ENCODE results near the gene OR10G8. TPM values are rescaled to one million over a fixed set of nuclear protein-coding genes. Genes with fewer than 3 reads are reported as not detected.

OR10G8 gene
- total and polyA plus RNA-seq, 2 of the 8 experiments (the other 6 are each of a cell fraction or from before 2014, with no cell fraction given) = not detected

DNA sequence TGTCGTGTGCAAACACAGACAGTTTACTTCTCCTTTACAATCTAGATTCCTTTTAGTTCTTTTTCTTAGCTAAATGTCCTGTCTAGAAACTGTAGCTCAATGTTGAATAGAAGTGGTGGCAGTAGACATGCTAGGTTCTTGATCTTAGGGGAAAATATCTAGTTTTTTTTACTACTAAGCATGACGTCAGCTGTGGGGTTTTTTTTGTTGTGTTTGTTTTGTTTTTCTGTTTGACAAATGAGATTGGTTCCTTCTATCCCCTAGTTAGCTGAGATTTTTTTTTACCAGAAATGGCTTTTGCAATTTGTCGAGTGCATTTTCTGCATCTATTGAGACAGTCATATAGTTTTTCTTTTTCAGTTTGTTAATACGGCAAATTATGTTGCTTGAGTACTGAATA is 16.8 kb downstream of the OR10G8 start:
- peaks cover 0 to 3% (median 0%) of the 10 kb centered on the region in 4 experiments; a peak in 1 of 7 replicates for H3K4me1 ChIP-seq (replicated peaks in 1 of 4; ENCODE audit: control insufficient read depth in 3 of 4, insufficient read depth in 4 of 4, low read length in 3 of 4)
- no peak overlapping the region for H3K27ac ChIP-seq (ENCODE audit: low read depth, low read length)
- H3K23me2 ChIP-seq (ENCODE audit: low read depth, low read length) = no peaks in the 10 kb centered on the region
- 89% methylated on average over 4 of the region's 4 CpGs; no CpG with 5 or more reads in 1 of the 2 experiments for WGBS, 2 experiments (ENCODE audit: extremely low coverage in 1 of 2, insufficient coverage in 1 of 2, insufficient read length in 1 of 2, insufficient replicate concordance in 2 of 2, low coverage in 1 of 2, low lambda C conversion rate in 2 of 2, missing lambda C conversion rate in 1 of 2)
- H3K23ac ChIP-seq (ENCODE audit: insufficient read length) = no peak overlapping the region
- no peaks in the 10 kb centered on the region for H3K9me3 ChIP-seq (ENCODE audit: insufficient read depth in 2 of 2, low read depth in 1 of 2, low read length in 1 of 2)
- H4K20me1 ChIP-seq (replicated peaks in 1 of 2; ENCODE audit: control insufficient read depth in 1 of 2, insufficient read depth in 2 of 2, low read length in 2 of 2) = no peaks in the 10 kb centered on the region
- H2AFZ ChIP-seq (ENCODE audit: low read length) = no peak overlapping the region
- H3K9ac ChIP-seq (replicated peaks in 1 of 4; ENCODE audit: extremely low read depth in 1 of 4, low read depth in 3 of 4, low read length in 3 of 4) = no peak overlapping the region
- FAIRE-seq (no peak), DNase-seq (ENCODE audit: low read depth in 1 of 2, low spot score in 2 of 2) (no peak)
- no peak overlapping the region for H3K56ac ChIP-seq (replicated peaks; ENCODE audit: insufficient read length, low read depth, low read length)
- no peak overlapping the region for H3K4me2 ChIP-seq (ENCODE audit: insufficient read depth in 1 of 2, low read depth in 2 of 2, low read length in 2 of 2)
- no peak overlapping the region for H4K8ac ChIP-seq (ENCODE audit: extremely low read depth, insufficient read depth, low read length)
- no peak overlapping the region for H3K14ac ChIP-seq (ENCODE audit: insufficient read length)
- H4K91ac ChIP-seq (replicated peaks; ENCODE audit: insufficient read length, low read length) = no peak overlapping the region
- ChIA-PET CTCF (ENCODE audit: partially characterized antibody) (no interaction called here), POLR2A (ENCODE audit: partially characterized antibody) (no interaction called here)
- no peak overlapping the region for H2BK15ac ChIP-seq (ENCODE audit: low read length)
- H3K79me1 ChIP-seq (ENCODE audit: low read depth, low read length) = no peaks in the 10 kb centered on the region
- TF ChIP-seq, protein P1, sequence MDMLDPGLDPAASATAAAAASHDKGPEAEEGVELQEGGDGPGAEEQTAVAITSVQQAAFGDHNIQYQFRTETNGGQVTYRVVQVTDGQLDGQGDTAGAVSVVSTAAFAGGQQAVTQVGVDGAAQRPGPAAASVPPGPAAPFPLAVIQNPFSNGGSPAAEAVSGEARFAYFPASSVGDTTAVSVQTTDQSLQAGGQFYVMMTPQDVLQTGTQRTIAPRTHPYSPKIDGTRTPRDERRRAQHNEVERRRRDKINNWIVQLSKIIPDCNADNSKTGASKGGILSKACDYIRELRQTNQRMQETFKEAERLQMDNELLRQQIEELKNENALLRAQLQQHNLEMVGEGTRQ (IDR thresholded peaks at IDR 0.05; ENCODE audit: low read length) = no peak
- TF ChIP-seq FOSL1 (IDR thresholded peaks at IDR 0.05; ENCODE audit: insufficient read depth, low read depth, low read length) (no peak), ASH2L (IDR thresholded peaks at IDR 0.05; ENCODE audit: low read length) (no peak), CEBPB (IDR thresholded peaks at IDR 0.05; ENCODE audit: low read depth, low read length) (no peak), TEAD4 (IDR thresholded peaks at IDR 0.05; ENCODE audit: low read depth, low read length) (no peak), JUN (IDR thresholded peaks at IDR 0.05; ENCODE audit: low read depth, low read length) (no peak), TAF1 (IDR thresholded peaks at IDR 0.05; ENCODE audit: low read depth, low read length) (no peak), SP4 (IDR thresholded peaks at IDR 0.05; ENCODE audit: low read length) (no peak), RXRA (IDR thresholded peaks at IDR 0.05; ENCODE audit: insufficient read depth, low read depth, low read length) (no peak)
- TF ChIP-seq, protein P2, sequence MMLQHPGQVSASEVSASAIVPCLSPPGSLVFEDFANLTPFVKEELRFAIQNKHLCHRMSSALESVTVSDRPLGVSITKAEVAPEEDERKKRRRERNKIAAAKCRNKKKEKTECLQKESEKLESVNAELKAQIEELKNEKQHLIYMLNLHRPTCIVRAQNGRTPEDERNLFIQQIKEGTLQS (IDR thresholded peaks at IDR 0.05; ENCODE audit: insufficient read depth, low read depth, low read length) = no peak
- H2BK120ac ChIP-seq (replicated peaks; ENCODE audit: low read depth, low read length) = no peak overlapping the region
- H3K79me2 ChIP-seq (ENCODE audit: control insufficient read depth in 1 of 2, insufficient read depth in 2 of 2, low read length in 2 of 2) = no peaks in the 10 kb centered on the region
- no peaks in the 10 kb centered on the region for H3K36me3 ChIP-seq (ENCODE audit: control insufficient read depth in 2 of 4, insufficient read depth in 4 of 4, low read length in 3 of 4)
- no peak overlapping the region for H3K4me3 ChIP-seq (ENCODE audit: extremely low read depth in 1 of 4, insufficient read depth in 2 of 4, low read depth in 3 of 4, low read length in 4 of 4)
- no peak overlapping the region for H2BK5ac ChIP-seq (ENCODE audit: low read depth, low read length)
- no peak overlapping the region for H2BK20ac ChIP-seq (ENCODE audit: low read length)
- H3K4ac ChIP-seq (replicated peaks; ENCODE audit: insufficient read length, low read depth, low read length) = no peak overlapping the region
- H3K18ac ChIP-seq (ENCODE audit: extremely low read depth, low read length) = no peak overlapping the region
- no peaks in the 10 kb centered on the region for H3K27me3 ChIP-seq (replicated peaks in 1 of 4; ENCODE audit: control insufficient read depth in 3 of 4, extremely low read depth in 1 of 4, insufficient read depth in 3 of 4, low read length in 3 of 4)
- H4K5ac ChIP-seq (ENCODE audit: insufficient read length, low read depth, low read length) = no peak overlapping the region
- H2BK12ac ChIP-seq (ENCODE audit: low read depth, low read length) = no peak overlapping the region
- no peak overlapping the region for H2AK5ac ChIP-seq (ENCODE audit: low read depth, low read length)

All from H1 (cell line).